Limb (tissue), 2 donors: ENCODE data around the gene EML1.
"Not testable (repeated sequence)": the region's sequence is repeated elsewhere in the genome, so short reads cannot be mapped to it uniquely, and the experiment has no call there.

Source experiments
- DNase-seq, 2 donors: peaks; one replicate each; pipeline ENCODE4 v3.0.0-alpha.2; 2016; ENCODE audit errors: extremely low spot score in 2 of 2

Gene EML1

DNA sequence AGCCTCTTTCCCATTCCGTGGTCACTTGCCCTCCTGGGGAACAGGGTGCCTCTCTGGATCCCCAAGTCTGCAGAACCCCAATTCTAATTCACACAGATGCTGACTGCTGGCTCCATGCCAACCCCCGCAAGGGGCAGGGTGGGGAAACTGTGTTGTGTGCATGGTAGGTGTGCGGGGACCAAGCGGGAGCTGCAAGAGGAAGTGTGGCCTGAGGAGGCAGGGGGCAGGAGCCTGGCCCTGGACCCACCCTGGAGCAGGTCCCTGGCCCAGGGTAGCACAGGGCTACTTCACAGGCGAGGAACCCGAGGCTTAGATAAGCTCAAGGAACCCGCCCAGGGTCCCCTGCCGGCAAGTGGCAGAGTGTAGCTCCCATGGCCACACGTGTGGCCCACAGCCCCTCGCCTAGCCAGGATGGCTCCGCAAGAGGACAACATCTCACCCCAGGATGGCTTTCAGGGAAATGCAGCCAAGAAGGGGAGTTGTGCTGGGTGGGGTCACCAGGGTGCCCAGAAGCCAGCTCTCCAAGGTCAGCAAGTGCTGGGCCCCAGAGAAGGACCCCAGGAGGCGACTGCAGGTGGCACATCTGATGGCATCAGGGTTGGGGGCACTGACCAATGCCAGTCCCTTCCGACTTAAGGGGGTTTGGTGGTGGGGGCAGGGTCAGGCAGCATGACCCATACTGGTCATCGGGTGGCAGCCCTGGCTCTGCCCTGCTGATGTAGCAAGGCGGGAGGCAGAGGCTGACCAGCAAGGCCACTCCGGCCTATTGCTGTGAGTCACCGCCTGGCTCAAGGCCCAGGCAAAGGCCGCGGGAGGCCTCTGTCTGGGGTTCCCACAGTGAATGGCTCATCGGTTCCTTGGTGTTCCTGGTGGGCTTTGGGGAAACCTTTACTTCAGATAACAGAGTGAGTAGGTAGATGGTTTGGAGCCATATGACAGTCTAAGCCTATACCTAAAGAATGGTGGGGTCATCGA lies 37.3 kb upstream of the EML1 start:
- DNase-seq, result no peak

- DNase-seq, result no peak
Measured at GRCh38 chr14:99756796-99757195, 36.4 kb upstream of the EML1 start.

DNA sequence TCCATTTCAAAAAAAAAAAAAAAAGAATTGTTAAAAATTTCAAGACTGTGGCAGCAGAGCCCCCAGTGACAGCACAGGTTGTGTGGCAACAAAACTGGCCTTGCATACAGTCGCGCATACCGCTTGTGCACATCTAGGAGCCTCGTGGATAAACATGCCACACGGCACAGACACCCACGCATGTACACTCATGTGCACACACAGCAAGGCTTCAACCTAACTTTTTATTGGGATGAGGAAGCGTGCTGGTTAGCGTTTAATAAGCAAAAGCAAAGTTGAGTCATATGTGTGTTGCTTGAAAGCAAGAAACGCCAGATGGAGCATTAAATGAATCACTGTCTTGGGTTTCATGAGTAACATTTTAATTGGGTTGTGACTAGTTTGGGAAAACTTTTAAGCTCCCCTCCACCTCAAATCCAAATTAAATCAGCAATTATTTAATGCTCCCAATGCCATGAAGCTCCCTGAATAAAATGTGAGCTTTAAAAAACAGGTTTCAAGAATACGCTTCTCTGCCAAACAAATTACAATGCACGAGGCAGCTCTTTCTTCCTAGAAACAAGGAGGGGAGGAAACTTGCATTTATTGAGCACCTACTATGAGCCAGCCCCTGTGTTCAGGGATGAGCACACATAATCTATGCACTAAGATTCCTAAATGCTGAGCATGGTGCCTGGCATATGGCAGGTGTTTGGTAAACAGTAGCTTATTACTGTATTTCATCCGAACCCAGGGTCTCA lies 35.7 kb upstream of the EML1 start:
- no peak for DNase-seq

GRCh38 chr14:99758121-99758821 lies 34.9 kb upstream of the EML1 start:
- peak in 1 of 2 donors; percentile 53 for DNase-seq

DNA sequence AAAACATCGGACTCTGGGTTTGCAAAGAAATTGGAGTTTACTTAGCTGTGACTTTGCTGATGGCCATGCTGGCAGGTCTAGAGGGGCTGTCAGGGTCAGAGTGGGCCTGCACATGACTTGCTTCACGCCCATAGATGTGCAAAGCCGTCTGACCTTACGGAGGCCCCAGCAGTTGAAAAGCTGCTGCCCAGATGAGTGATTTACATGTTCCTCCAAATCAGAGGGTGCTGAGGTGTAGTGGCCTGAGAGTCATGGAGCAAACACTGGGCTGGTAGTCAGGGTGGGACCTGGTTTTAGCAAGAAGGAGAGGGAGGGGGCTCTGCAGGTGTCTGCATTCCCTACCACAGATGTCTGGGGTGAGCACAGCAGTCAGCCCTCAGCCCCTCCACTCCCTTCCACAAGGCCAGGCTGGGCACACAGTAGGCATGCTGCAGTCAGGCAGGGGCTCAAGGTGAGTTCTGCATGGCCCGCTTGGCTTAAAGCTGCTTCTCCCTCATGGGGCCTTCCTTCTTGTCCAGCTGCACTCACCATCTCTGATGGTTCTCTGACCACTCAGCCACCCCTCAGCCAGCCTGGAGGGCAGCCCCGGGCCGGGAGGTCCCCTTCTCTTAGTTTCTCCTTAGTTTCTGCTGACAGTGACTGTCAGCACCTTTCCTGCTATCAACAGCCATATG lies 34.2 kb upstream of the EML1 start:
- DNase-seq, result no peak

- DNase-seq, result no peak
Measured at GRCh38 chr14:99759546-99759925, 33.7 kb upstream of the EML1 start.

DNA sequence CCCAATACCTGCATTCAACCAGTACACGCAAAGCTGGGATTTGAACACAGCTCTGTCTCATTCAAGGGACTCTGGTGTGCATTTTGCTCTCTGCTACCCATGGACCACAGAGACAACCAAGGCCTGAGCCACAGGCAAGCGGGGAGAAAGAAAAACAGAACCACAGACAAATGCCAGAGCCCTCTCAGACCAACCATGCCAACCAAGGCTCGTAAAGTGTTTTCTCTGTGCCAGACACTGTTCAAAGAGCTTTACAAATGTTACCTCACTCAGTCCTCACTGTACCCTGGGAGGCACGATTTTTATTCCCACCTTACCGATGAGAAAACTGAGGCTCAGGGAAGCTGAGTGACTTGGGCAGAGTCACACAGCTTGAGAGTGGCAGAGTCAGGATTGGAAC lies 32.4 kb upstream of the EML1 start:
- no peak for DNase-seq

- DNase-seq, result not testable (repeated sequence)
Measured at GRCh38 chr14:99762911-99763310, 30.3 kb upstream of the EML1 start.

GRCh38 chr14:99763527-99764221 lies 29.5 kb upstream of the EML1 start:
- no peak for DNase-seq

DNA sequence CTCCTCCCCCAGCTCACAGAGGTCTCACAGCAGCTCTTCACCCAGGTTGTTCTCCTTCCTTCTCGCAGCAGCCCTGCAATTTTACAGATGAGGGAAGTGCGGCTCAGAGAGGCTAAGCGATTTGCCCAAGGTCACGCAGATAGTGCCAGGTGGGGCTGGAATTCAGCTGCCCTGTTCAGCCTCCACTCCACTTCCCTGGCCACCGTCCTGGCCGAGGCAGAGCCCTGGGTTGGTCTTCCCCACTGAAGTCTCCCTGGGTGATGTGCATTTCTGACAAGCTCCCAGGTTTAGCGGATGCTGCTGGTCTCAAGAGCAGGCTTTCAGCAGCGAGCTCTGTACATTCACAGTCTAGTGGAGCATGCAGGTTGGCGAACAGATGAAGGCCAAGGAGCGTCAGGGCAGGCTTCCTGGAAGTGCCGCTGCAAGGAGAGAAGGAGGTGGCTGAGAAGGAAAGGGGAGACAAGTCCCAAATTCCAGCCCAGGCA lies 28.9 kb upstream of the EML1 start:
- DNase-seq, result no peak

GRCh38 chr14:99768381-99768780 lies 24.8 kb upstream of the EML1 start:
- DNase-seq, result no peak

DNA sequence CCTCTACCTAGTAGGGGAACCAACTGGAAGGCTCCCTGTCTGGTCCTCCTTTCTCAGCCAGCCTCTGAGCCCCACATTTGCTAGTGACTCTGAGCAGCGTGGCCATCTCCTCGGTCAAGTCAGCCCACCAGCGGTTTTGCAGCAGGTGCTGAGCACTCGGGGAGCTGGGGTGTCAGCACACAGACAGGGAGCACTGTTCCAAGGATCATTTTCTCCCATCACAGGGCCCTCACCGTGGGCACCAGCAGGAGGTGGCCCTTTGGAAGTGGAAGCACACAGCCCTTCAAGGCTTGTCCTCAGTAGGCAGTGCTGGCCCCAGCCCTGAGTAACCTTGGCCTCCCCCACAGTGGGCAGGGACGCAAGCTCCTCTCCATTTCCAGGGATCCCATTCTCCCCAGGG lies 24.1 kb upstream of the EML1 start:
- no peak for DNase-seq

- DNase-seq, result no peak
Measured at GRCh38 chr14:99769799-99770198, 23.4 kb upstream of the EML1 start.

DNA sequence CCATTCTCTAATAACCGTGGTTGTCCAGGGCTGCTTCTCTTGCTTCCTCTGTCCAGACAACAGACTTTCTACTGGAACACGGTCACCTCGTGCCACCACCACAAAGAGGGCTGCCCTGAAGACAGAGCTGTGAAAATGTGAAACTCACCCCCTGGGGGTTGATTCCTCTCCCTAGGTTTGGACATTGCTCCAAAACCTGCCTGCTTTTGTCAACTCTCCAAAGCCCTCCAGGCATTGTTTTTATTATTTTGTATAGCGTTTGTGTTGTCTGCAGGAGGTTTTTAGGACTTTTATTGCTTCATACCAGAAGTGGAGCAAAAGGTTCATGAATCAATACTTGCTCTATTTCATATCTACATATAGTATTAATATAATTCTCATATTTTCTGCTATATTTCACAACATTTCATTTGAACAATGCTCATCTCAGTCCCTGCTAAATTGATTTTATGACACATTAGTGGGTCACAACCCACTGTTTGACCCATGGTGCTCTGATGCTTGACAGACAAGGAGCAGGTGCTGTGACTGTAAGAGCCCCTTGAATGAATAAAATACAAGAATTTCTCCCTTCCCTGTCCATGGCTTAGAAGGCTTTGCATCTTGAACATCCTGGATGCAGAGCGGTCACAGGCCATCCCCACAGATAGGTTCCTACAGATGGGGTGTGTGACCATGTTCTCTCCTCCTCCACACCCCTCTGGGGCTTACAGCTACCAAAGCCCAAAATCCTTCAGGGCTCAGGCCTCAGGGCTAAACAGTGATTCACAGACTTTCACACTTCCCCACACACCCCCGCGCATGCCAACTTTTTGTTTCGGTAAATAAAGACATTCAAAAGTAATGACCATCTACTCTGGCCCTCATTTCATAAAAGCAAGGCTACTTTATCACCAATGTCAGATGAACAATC lies 20.6 kb upstream of the EML1 start:
- no peak for DNase-seq

DNA sequence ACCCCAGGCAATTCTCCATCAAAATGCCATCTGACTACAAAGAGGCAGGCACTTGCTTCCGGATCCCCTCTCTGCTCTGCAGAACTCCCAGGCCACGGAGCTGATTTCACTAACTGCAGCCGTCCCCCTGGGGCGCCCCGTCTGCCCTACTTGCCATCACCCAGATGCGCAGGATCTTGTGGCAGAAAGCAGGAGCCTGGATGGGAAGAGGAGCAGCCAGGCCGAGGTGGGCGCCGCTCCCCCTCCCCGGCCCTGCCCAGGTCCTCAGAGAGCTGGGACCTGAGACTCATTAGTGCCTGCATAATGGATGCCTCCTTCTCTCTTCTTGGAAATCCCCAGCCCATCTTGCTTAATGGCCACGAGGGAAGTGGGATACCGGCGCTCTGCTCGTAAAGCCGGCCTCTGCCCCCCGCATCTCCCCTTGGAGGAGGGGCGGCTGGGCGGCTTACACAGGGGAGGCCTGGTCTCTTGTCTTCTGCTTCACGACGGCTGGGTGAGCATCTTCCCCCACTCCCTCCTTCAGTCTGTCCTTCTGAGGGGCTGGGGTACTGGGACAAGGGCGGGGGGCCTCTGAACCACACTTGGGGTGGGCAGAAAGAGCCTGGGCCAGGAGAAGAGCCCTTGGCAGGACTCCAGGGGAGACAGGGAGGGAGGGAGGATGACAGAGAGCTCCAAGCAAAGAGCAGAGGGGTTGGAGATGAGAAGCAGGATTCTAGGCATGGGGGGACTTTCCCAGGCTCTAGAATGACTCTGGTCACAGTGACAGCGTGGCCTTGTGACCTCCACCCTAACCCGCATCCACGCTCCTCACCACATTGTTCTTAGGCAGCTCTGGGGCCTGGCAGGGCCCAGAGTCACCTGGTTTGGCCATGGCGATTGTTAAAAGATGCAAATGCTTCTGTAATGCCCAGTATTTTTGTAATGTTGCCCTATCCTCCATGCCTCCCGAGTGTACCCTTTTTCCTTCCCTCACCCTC lies 19.4 kb upstream of the EML1 start:
- peak in 1 of 2 donors; percentile 48 for DNase-seq

DNA sequence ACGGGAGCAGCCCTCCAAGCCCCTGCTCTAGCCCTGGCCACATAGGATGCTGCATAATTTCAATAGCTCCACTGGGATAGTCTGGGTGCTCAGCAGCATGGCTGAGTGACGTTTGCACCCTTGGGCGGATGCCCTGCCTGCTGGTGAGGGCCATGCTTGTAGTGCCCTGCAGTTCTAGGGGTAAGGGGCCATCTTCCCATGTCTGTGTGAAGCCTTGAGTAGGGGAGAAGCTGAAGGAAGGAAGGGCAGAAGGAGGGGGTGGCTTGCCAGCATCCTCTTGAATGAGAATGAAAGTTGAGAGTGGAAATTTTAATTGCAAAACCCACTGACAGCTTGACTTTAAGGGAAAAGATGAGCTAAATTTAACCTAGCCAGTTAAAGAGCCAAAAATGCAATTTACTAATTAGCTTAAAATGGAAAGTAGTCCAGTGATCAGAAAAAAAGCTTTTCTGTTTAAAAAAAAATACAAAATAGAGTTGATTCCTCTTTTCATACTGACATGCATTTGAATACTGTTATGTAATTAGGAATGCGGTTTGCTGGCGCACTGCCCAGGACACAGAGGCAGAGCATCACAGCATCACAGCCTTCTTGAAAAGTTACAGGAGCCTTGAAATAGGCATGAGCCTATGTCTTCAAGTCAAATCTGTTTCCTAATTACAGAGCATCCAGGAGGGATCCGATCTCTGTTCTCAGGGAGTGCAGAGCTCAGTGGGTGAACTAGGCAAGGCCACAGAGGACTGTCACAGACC lies 18.5 kb upstream of the EML1 start:
- peak; percentile 34 to 61 for DNase-seq

- no peak for DNase-seq
Measured at GRCh38 chr14:99775351-99775750, 17.9 kb upstream of the EML1 start.

- no peak for DNase-seq
Measured at GRCh38 chr14:99777951-99778350, 15.3 kb upstream of the EML1 start.
